ENCODE measurements around the gene ANKRD30A.

DNA sequence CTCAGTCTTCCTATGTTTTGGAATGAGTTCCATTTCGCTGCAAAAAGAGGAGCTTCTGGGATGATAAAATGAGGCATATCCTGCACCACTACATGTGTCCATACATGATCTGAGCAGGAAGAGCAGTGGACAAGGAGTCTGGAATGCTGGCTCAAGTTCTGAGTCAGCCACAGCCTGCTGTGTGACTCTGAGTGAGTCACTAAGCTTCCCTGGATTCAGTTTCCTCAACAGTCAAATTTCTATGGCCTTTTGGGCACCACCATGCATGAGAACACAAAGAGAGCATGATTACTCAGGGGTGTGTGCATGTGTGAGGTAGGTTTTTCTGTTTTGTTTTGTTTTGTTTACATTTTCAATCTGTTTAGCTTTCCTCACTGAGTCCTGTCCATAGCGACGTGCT is 254.6 kb downstream of the ANKRD30A start:
- TF ChIP-seq, protein P1, sequence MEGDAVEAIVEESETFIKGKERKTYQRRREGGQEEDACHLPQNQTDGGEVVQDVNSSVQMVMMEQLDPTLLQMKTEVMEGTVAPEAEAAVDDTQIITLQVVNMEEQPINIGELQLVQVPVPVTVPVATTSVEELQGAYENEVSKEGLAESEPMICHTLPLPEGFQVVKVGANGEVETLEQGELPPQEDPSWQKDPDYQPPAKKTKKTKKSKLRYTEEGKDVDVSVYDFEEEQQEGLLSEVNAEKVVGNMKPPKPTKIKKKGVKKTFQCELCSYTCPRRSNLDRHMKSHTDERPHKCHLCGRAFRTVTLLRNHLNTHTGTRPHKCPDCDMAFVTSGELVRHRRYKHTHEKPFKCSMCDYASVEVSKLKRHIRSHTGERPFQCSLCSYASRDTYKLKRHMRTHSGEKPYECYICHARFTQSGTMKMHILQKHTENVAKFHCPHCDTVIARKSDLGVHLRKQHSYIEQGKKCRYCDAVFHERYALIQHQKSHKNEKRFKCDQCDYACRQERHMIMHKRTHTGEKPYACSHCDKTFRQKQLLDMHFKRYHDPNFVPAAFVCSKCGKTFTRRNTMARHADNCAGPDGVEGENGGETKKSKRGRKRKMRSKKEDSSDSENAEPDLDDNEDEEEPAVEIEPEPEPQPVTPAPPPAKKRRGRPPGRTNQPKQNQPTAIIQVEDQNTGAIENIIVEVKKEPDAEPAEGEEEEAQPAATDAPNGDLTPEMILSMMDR (IDR thresholded peaks at IDR 0.05; ENCODE audit: low read depth, low read length, missing input control) = no peak
- TF ChIP-seq, protein P2, sequence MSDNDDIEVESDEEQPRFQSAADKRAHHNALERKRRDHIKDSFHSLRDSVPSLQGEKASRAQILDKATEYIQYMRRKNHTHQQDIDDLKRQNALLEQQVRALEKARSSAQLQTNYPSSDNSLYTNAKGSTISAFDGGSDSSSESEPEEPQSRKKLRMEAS (IDR thresholded peaks at IDR 0.05) = no peak

Measured in liver (tissue), 2 donors.